Right ventricle myocardium inferior (tissue), 1 donor: Measurements from ENCODE around the gene FHOD1. TPM values are rescaled to one million over a fixed set of nuclear protein-coding genes. Genes with fewer than 3 reads are reported as not detected.

Experiments
- ATAC-seq: fragments of 200-7000 bp; cut with Tn5 transposase; one replicate; pipeline ENCODE4 v1.9.1; 2020; ENCODE audit warnings: mild to moderate bottlenecking, moderate library complexity
- DNase-seq: peaks from one replicate; pipeline ENCODE4 v3.0.0; 2021; ENCODE audit errors: missing footprints
- intact Hi-C: fragments of 100-400 bp; cut with DNase I; formaldehyde crosslinking; loops from one replicate; pipeline ENCODE4 v1.11.0; 2022
- long read RNA-seq: library from polyadenylated mRNA; unstranded; transcript quantifications from one replicate; pipeline ENCODE4 v2.0.0, GENCODE V29; 2021
- total RNA-seq: library from RNA; stranded (reverse); fragmentation: NEBNext Ultra II Directional; extraction: Animal tissue kit (Norgen Biotek cat#: 25700); gene quantifications from one replicate; pipeline ENCODE4 v1.2.1, GENCODE V29; 2021
- donor health status: DM: no; HTN: yes; CAD: no; lungs with severe emphysema.

FHOD1 gene
- 15.3 TPM for total RNA-seq
- long read RNA-seq, partial matches to known transcripts: 5 of 10 reads
- long read RNA-seq, other reads (novel, unspliced or antisense): 3 of 10 reads

GRCh38 chr16:67247192-67248072 lies at the start of gene FHOD1:
Gene FHOD1 (minus strand): TSS chr16:67247481. CDS start chr16:67247410, 71 bp downstream.
- DNase-seq (peak; percentile 99), ATAC-seq (peak; percentile 89)
- intact Hi-C loops: no loop called here

GRCh38 chr16:67296420-67296819 lies 49.1 kb upstream of the FHOD1 start:
- intact Hi-C loops: no loop called here
- ATAC-seq (no peak), DNase-seq (no peak)

GRCh38 chr16:67294938-67295361 lies 47.7 kb upstream of the FHOD1 start:
- no peak for DNase-seq
- intact Hi-C loops: no loop called here
- ATAC-seq: no peak

- intact Hi-C loops: no loop called here
- ATAC-seq (no peak), DNase-seq (no peak)
Observed at GRCh38 chr16:67294171-67294757, 47.0 kb upstream of the FHOD1 start.

GRCh38 chr16:67291461-67291860 lies 44.2 kb upstream of the FHOD1 start:
- intact Hi-C loops: no loop called here
- no peak for ATAC-seq
- DNase-seq: no peak

- ATAC-seq: no peak
Observed at GRCh38 chr16:67287960-67288359, 40.7 kb upstream of the FHOD1 start.

GRCh38 chr16:67286441-67287235 lies 39.4 kb upstream of the FHOD1 start:
- ATAC-seq (no peak), DNase-seq (no peak)
- intact Hi-C loops: loop anchor here (10.0 kb wide), 1 partner anchor 312 kb away; no protein-coding TSS in a partner anchor

More at GRCh38 chr16:67287960-67288359, 40.7 kb upstream of the FHOD1 start:
- no peak for DNase-seq
- intact Hi-C loops: loop anchor here (10.0 kb wide), 1 partner anchor 313 kb away; no protein-coding TSS in a partner anchor

- intact Hi-C loops: loop anchor here (10.0 kb wide), 1 partner anchor 310 kb away; no protein-coding TSS in a partner anchor
- ATAC-seq (peak; percentile 30), DNase-seq (no peak)
Observed at GRCh38 chr16:67284699-67285646, 37.7 kb upstream of the FHOD1 start.

GRCh38 chr16:67283826-67284555 lies 36.7 kb upstream of the FHOD1 start:
- ATAC-seq (no peak), DNase-seq (no peak)
- intact Hi-C loops: loop anchor here (10.0 kb wide), 1 partner anchor 309 kb away; no protein-coding TSS in a partner anchor

GRCh38 chr16:67283039-67283825 lies 36.0 kb upstream of the FHOD1 start:
- DNase-seq (no peak), ATAC-seq (no peak)
- intact Hi-C loops: loop anchor here (10.0 kb wide), 1 partner anchor 308 kb away; no protein-coding TSS in a partner anchor

- intact Hi-C loops: loop anchor here (10.0 kb wide), 1 partner anchor 308 kb away; no protein-coding TSS in a partner anchor
- ATAC-seq (no peak), DNase-seq (no peak)
Observed at GRCh38 chr16:67282447-67282805, 35.1 kb upstream of the FHOD1 start.

- no peak for ATAC-seq
- DNase-seq: no peak
- intact Hi-C loops: loop anchor here (10.0 kb wide), 1 partner anchor 307 kb away; no protein-coding TSS in a partner anchor
Observed at GRCh38 chr16:67281536-67282446, 34.5 kb upstream of the FHOD1 start.

GRCh38 chr16:67280090-67281015 lies 33.1 kb upstream of the FHOD1 start:
- intact Hi-C loops: loop anchor here (10.0 kb wide), 1 partner anchor 306 kb away; no protein-coding TSS in a partner anchor
- no peak for DNase-seq
- ATAC-seq: no peak
